Retinal pigment epithelial cell (primary cell): ENCODE measurements around the gene ADRA1B.
A peak's percentile ranks its signal among the peaks of the same experiment; 100 is the strongest.

ENCODE experiments used
- DNase-seq: peaks from one replicate; pipeline ENCODE4 v3.0.0-alpha.2; 2010; ENCODE audit warnings: low read depth
- H3K4me3 ChIP-seq: 2 replicates; pipeline ENCODE4 v1.5.1; 2011; ENCODE audit warnings: mild to moderate bottlenecking, low read length, control low read depth, moderate library complexity
- CTCF ChIP-seq: conservative IDR thresholded peaks from 2 replicates; pipeline ENCODE4 v1.5.1; 2011; ENCODE audit warnings: low read depth, low read length, control low read depth, inconsistent platforms

ADRA1B gene

GRCh38 chr5:159969966-159970365 is 53.7 kb downstream of the ADRA1B start:
- TF ChIP-seq CTCF: no peak
- H3K4me3 ChIP-seq: no peak overlapping the region
- DNase-seq: no peak

DNA sequence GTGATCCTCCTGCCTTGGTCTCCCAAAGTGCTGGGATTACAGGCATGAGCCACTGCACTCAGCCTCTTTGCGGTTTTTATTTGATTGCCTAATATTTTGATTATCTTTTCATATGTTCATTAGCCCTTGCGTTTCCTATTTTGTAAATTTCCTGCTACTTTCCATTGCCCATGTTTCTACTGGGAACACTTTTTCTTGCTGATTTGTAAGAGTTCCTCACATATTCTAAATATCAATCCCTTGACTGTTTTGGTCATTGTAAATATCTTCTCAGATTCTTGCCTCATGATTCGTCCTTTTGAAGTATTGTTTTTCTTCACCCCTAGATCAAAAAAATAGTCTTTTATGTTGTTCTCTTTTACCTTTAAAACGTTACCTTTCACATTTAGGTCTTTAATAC is 54.8 kb downstream of the ADRA1B start:
- no peak for DNase-seq
- TF ChIP-seq CTCF: no peak
- H3K4me3 ChIP-seq: no peak overlapping the region

DNA sequence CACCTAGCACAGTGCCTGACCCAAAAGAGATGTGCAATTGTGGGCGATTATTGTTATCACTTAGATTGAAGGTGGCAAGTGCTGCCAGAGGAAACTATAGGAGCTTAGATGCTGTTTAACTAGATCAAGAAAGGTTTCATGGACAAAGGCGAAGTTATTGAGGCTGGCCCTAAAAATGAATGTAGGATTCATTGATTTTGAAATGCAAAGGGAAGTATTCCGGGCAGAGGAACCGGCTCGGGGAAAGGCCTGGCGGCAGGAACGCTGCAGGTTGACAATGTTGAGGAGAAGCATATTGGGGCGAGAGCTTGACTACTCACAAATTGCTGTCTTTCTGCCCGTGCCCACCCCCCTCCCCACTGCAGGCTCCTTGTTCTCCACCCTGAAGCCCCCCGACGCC is 55.2 kb downstream of the ADRA1B start:
- TF ChIP-seq CTCF: no peak
- no peak for DNase-seq
- H3K4me3 ChIP-seq: peak overlapping the region; percentile 21

- DNase-seq: no peak
- peak overlapping the region; percentile 21 for H3K4me3 ChIP-seq
- TF ChIP-seq CTCF: no peak
Observed at GRCh38 chr5:159971931-159972461, 55.7 kb downstream of the ADRA1B start.

DNA sequence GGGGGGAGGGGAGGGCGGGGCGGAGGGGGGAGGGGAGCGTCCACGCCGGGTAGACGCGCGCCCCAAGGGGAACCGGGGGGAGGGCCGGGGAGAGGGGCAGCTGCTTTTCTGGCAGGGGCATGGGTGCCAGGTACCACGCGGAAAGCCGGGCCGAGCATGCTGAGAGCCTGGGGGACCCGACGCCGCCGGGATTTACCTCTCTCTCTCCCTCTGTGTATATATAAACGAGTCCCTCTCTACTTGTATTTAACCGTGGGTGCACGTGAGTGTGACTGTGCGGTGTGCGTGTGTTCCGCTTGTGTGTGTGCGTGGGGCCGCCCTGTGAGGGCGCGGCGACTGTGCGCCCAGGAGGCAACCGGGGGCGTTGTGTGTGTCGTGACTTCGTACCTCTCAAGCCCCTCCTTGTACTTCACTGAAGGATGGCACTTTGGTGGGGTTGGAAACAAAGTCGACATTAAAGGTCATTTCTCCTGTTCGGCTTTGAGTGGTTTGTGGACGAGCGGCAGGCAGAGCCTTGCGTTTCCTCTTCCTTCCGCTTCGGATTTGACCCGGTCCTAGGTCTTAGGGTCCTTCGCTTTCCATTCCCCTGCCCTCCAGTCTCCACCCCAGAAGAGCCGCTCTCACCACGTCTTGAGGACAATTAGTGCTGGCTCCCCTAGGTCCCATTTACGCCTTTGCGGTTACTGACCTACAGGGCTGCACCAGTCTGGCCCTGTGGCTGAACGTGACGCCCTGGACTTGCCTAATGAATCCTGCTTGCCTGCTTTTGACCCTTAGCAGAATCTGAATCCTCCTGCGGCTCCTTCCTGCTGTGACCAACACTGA is 56.5 kb downstream of the ADRA1B start:
- H3K4me3 ChIP-seq: no peak overlapping the region
- DNase-seq: no peak
- no peak for TF ChIP-seq CTCF

DNA sequence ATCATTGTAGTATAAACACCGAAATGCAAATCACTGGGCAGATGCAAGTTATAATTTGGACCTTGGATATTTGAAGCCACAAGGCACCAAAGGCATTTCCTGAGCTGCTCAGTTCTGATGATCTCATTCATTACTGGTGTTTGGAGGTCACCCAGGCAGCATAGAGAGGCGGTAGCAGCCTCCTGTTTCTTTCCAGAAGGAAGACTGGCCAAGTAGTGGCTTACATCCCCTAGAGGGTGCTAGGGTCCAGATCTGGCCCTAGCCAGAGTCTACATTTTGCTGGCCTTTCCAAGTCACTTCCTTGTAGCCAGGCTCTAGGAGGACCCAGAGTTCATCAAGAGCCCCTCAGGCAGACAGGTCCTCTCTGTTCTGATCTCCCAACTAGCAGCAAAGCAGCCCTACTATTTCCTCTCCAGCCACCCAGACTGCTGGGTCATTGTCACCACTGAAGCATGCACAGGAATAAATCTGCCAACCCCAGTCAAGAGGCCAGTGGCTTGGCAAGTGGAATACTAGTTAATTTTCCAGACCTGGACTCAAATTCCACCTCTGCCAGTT is 59.3 kb downstream of the ADRA1B start:
- DNase-seq: peak; percentile 54
- no peak overlapping the region for H3K4me3 ChIP-seq

More for the DNA sequence above, 59.3 kb downstream of the ADRA1B start:
- peak; percentile 58 for TF ChIP-seq CTCF
